GM21619 (cell line): Measurements from ENCODE around the gene RRAD.

Experiments
- ATAC-seq: cut with Tn5 transposase; IDR thresholded peaks from one replicate; pipeline ENCODE4 v1.9.1; 2021; ENCODE audit not compliant: unreplicated experiment

Gene RRAD

GRCh38 chr16:66934138-66934838 is 9.0 kb upstream of the RRAD start, which contains the start of gene CIAO2B:
Gene CIAO2B (minus strand): TSS chr16:66934402. CDS start chr16:66934364, 38 bp downstream.
- peak; percentile 72 for ATAC-seq

GRCh38 chr16:66933776-66934137 is 8.4 kb upstream of the RRAD start:
- ATAC-seq = peak; percentile 10

GRCh38 chr16:66932076-66932475 is 6.7 kb upstream of the RRAD start:
- no peak for ATAC-seq

- ATAC-seq = no peak
Observed at GRCh38 chr16:66931665-66932064, 6.3 kb upstream of the RRAD start.

- no peak for ATAC-seq
Observed at GRCh38 chr16:66930189-66930588, 4.9 kb upstream of the RRAD start.

GRCh38 chr16:66928702-66929388 is 3.5 kb upstream of the RRAD start:
- no peak for ATAC-seq

- ATAC-seq = no peak
Observed at GRCh38 chr16:66927918-66928649, 2.7 kb upstream of the RRAD start.

GRCh38 chr16:66926961-66927436 is 1.7 kb upstream of the RRAD start:
- ATAC-seq = no peak

- ATAC-seq = no peak
Observed at GRCh38 chr16:66926171-66926947, 1.0 kb upstream of the RRAD start.

- no peak for ATAC-seq
Observed at GRCh38 chr16:66924527-66925321, 611 bp downstream of the RRAD start.

GRCh38 chr16:66923866-66924265 is 1.5 kb downstream of the RRAD start:
- no peak for ATAC-seq

- ATAC-seq = no peak
Observed at GRCh38 chr16:66923247-66923731, 2.0 kb downstream of the RRAD start.

GRCh38 chr16:66921729-66922450 is 3.4 kb downstream of the RRAD start:
- no peak for ATAC-seq

GRCh38 chr16:66920924-66921680 is 4.2 kb downstream of the RRAD start:
- no peak for ATAC-seq

GRCh38 chr16:66920299-66920590 is 5.1 kb downstream of the RRAD start:
- no peak for ATAC-seq

- no peak for ATAC-seq
Observed at GRCh38 chr16:66919569-66920298, 5.6 kb downstream of the RRAD start.

GRCh38 chr16:66918803-66919568 is 6.3 kb downstream of the RRAD start, which contains the start of gene CDH16:
Gene CDH16 (minus strand): TSS chr16:66918885. CDS start chr16:66918065, 820 bp downstream.
- ATAC-seq = no peak
